Fibroblast of skin of left biceps (primary cell): Measurements from ENCODE around the gene TTLL12.

ENCODE experiments used
- DNase-seq, 2 experiments: peaks; one replicate each; pipeline ENCODE4 v3.0.0-alpha.2; 2013; ENCODE audit warnings: low read depth in 2 of 2

Gene TTLL12

GRCh38 chr22:43213962-43214361, 27.0 kb upstream of the TTLL12 start:
- no peak for DNase-seq

- DNase-seq = no peak
Observed at GRCh38 chr22:43213051-43213450, 26.1 kb upstream of the TTLL12 start.

GRCh38 chr22:43212434-43212952, 25.6 kb upstream of the TTLL12 start:
- DNase-seq = no peak

- no peak for DNase-seq
Observed at GRCh38 chr22:43211941-43212433, 25.1 kb upstream of the TTLL12 start.

GRCh38 chr22:43210631-43211515, 23.9 kb upstream of the TTLL12 start:
- DNase-seq = no peak

GRCh38 chr22:43209971-43210370, 23.0 kb upstream of the TTLL12 start:
- DNase-seq = no peak

- no peak for DNase-seq
Observed at GRCh38 chr22:43209523-43209890, 22.6 kb upstream of the TTLL12 start.

GRCh38 chr22:43208703-43209522, 22.0 kb upstream of the TTLL12 start:
- no peak for DNase-seq

GRCh38 chr22:43207849-43208702, 21.1 kb upstream of the TTLL12 start:
- no peak for DNase-seq

- no peak for DNase-seq
Observed at GRCh38 chr22:43207386-43207785, 20.5 kb upstream of the TTLL12 start.

- DNase-seq = no peak
Observed at GRCh38 chr22:43206509-43207161, 19.7 kb upstream of the TTLL12 start.

GRCh38 chr22:43205748-43206508, 19.0 kb upstream of the TTLL12 start:
- no peak for DNase-seq

- DNase-seq = no peak
Observed at GRCh38 chr22:43205261-43205691, 18.3 kb upstream of the TTLL12 start.

GRCh38 chr22:43203471-43203981, 16.6 kb upstream of the TTLL12 start:
- DNase-seq = no peak

GRCh38 chr22:43202756-43203410, 15.9 kb upstream of the TTLL12 start:
- DNase-seq = no peak

- DNase-seq = no peak
Observed at GRCh38 chr22:43202326-43202725, 15.4 kb upstream of the TTLL12 start.

- DNase-seq = no peak
Observed at GRCh38 chr22:43201486-43202219, 14.7 kb upstream of the TTLL12 start.

- DNase-seq = no peak
Observed at GRCh38 chr22:43200555-43200954, 13.6 kb upstream of the TTLL12 start.

- DNase-seq = no peak
Observed at GRCh38 chr22:43200031-43200430, 13.1 kb upstream of the TTLL12 start.
